Endothelial cell of umbilical vein (primary cell): ENCODE results near the gene CSF2. TPM values are rescaled to one million over a fixed set of nuclear protein-coding genes. Genes with fewer than 3 reads are reported as not detected.

Source experiments
- BruUV-seq: library from RNA; stranded (reverse); fragments of 400-500 nt; replicated peaks from 2 replicates; lab custom pipeline; 2021; lab: Mats Ljungman, UMichigan
- CTCF ChIA-PET: fragments of 300-600, 350-600 bp; sonication (Branson Sonifier 250); formaldehyde crosslinking; loops from one replicate; lab custom pipeline; 2021; ENCODE audit warnings: antibody characterized with exemption, inconsistent platforms; lab: Charles Lee
- POLR2A ChIA-PET: fragments of 300-600, 350-600 bp; sonication (Branson Sonifier 250); formaldehyde crosslinking; loops from one replicate; lab custom pipeline; 2021; ENCODE audit warnings: antibody characterized with exemption, inconsistent platforms; lab: Charles Lee
- DNase-seq: peaks from one replicate; pipeline ENCODE4 v3.0.0-alpha.2; 2011; ENCODE audit warnings: low read depth, low spot score
- FAIRE-seq: peaks from 2 replicates; lab custom pipeline; 2011; peaks lifted over from hg19 to GRCh38; lab: Jason Lieb, UNC
- H2AFZ ChIP-seq: 2 replicates; pipeline ENCODE4 v1.6.0; 2012; ENCODE audit warnings: low read depth, low read length, control low read depth, inconsistent platforms
- H3K27ac ChIP-seq: 2 replicates; pipeline ENCODE4 v1.5.1; 2011; ENCODE audit warnings: low read depth, mild to moderate bottlenecking, control low read depth, low read length, moderate library complexity; ENCODE audit not compliant: insufficient read depth
- H3K27me3 ChIP-seq, 2 experiments: 2 replicates each; pipeline versions ENCODE4 v1.6.0 to v1.6.1; 2011; ENCODE audit warnings: low read length in 2 of 2, mixed read lengths in 1 of 2; ENCODE audit not compliant: control insufficient read depth in 2 of 2, insufficient read depth in 2 of 2
- H3K36me3 ChIP-seq, 2 experiments: 2 replicates in 1 of 2; 3 replicates in 1 of 2; pipeline ENCODE4 v1.5.1; 2011; ENCODE audit warnings: low read length in 2 of 2, mild to moderate bottlenecking in 1 of 2, moderate library complexity in 1 of 2; ENCODE audit not compliant: control insufficient read depth in 2 of 2, insufficient read depth in 2 of 2; ENCODE audit errors: extremely low read depth in 1 of 2
- H3K4me1 ChIP-seq: 3 replicates; pipeline ENCODE4 v1.5.1; 2011; ENCODE audit warnings: mild to moderate bottlenecking, low read length; ENCODE audit not compliant: control insufficient read depth, insufficient read depth; ENCODE audit errors: extremely low read depth
- H3K4me2 ChIP-seq: 2 replicates; pipeline ENCODE4 v1.6.1; 2011; ENCODE audit warnings: low read length, control low read depth, mixed read lengths; ENCODE audit not compliant: insufficient read depth
- H3K4me3 ChIP-seq, 3 experiments: fragments of 200-600 bp in 1 of 3; sonication (generic), shearing (Covaris generic) in 1 of 3; replicated peaks in 1 of 3; 2 replicates each; pipeline ENCODE4 v1.5.1; 2011 to 2016; ENCODE audit warnings: control low read depth in 3 of 3, low read length in 3 of 3, mild to moderate bottlenecking in 2 of 3, inconsistent platforms in 1 of 3, low read depth in 1 of 3, moderate library complexity in 1 of 3; ENCODE audit not compliant: insufficient read depth in 1 of 3
- H3K79me2 ChIP-seq: 2 replicates; pipeline ENCODE4 v1.6.0; 2012; ENCODE audit warnings: low read length, inconsistent platforms; ENCODE audit not compliant: control insufficient read depth, insufficient read depth
- H3K9ac ChIP-seq: replicated peaks from 2 replicates; pipeline ENCODE3; 2011; ENCODE audit warnings: low read length, control low read depth; ENCODE audit not compliant: insufficient read depth; ENCODE audit errors: extremely low read depth
- H3K9me1 ChIP-seq: replicated peaks from 3 replicates; pipeline ENCODE4 v1.6.0; 2011; ENCODE audit warnings: mild to moderate bottlenecking, low read length; ENCODE audit not compliant: control insufficient read depth, insufficient read depth; ENCODE audit errors: extremely low read depth
- H3K9me3 ChIP-seq: replicated peaks from 2 replicates; pipeline ENCODE4 v1.5.1; 2012; ENCODE audit warnings: low read length, inconsistent platforms; ENCODE audit not compliant: control insufficient read depth, insufficient read depth
- H4K20me1 ChIP-seq: replicated peaks from 2 replicates; pipeline ENCODE3; 2011; ENCODE audit warnings: mild to moderate bottlenecking, low read length; ENCODE audit not compliant: control insufficient read depth, insufficient read depth; ENCODE audit errors: extremely low read depth
- EZH2 ChIP-seq: IDR thresholded peaks from 2 replicates; pipeline ENCODE4 v1.6.1; 2012; ENCODE audit warnings: borderline replicate concordance, low read depth, mild to moderate bottlenecking, moderate library complexity, low read length, inconsistent platforms; ENCODE audit not compliant: severe bottlenecking
- FOS ChIP-seq: IDR thresholded peaks from 2 replicates; pipeline ENCODE4 v1.6.1; 2011; ENCODE audit warnings: mild to moderate bottlenecking, low read length, moderate library complexity, borderline replicate concordance; ENCODE audit not compliant: insufficient read depth
- GATA2 ChIP-seq: IDR thresholded peaks from 2 replicates; pipeline ENCODE4 v1.7.0; 2011; ENCODE audit warnings: low read depth, mild to moderate bottlenecking, moderate library complexity, mixed read lengths, low read length; ENCODE audit not compliant: insufficient read length, insufficient read depth
- JUN ChIP-seq: IDR thresholded peaks from 2 replicates; pipeline ENCODE4 v1.6.1; 2011; ENCODE audit warnings: borderline replicate concordance, low read depth; ENCODE audit not compliant: insufficient read length, insufficient read depth
- MAX ChIP-seq: IDR thresholded peaks from 2 replicates; pipeline ENCODE4 v1.6.1; 2011; ENCODE audit not compliant: insufficient read depth, insufficient read length
- MYC ChIP-seq: IDR thresholded peaks from one replicate; pipeline ENCODE4 v1.6.1; 2011; ENCODE audit warnings: mild to moderate bottlenecking, low read depth, low read length
- POLR2A ChIP-seq: IDR thresholded peaks from 2 replicates; pipeline ENCODE4 v1.6.1; 2012; ENCODE audit warnings: low read depth, mild to moderate bottlenecking, control low read depth, low read length
- POLR2AphosphoS5 ChIP-seq: IDR thresholded peaks from 2 replicates; pipeline ENCODE4 v1.6.1; 2012; ENCODE audit warnings: low read depth, mild to moderate bottlenecking, control low read depth, low read length, moderate library complexity; ENCODE audit not compliant: insufficient read depth
- dilution Hi-C: fragments of 300-500 bp; cut with MboI; formaldehyde crosslinking; loops from one replicate; pipeline ENCODE4 v1.15.0; 2019; ENCODE audit warnings: low sequenced_read_pairs; ENCODE audit not compliant: extremely low pct_ligation_motif_present
- intact Hi-C: fragments of 100-400 bp; cut with micrococcal nuclease; formaldehyde crosslinking; loops from one replicate; pipeline ENCODE4 v1.10.0; 2022
- polyA plus RNA-seq, 4 experiments: library from polyadenylated mRNA; depleted of rRNA in 3 of 4; stranded (reverse) in 3 of 4; unstranded in 1 of 4; fragments of >200 nt; gene quantifications; 2 replicates each; pipeline versions ENCODE4 v1.2.1 to v1.2.3, GENCODE V29; 2011 to 2012; ENCODE audit warnings: missing spikeins in 1 of 4
- total RNA-seq: library from RNA; stranded (reverse); gene quantifications from 2 replicates; pipeline ENCODE4 v1.2.3, GENCODE V29; 2021
- TF ChIP-seq, protein P1 (sequence below), 2 donors: IDR thresholded peaks; 1 replicate in 1 of 2; 2 replicates in 1 of 2; pipeline ENCODE4 v1.5.1; 2011; ENCODE audit warnings: low read length in 2 of 2, mild to moderate bottlenecking in 2 of 2, moderate library complexity in 2 of 2, control low read depth in 1 of 2, inconsistent platforms in 1 of 2, low read depth in 1 of 2; ENCODE audit not compliant: insufficient read depth in 1 of 2; ENCODE audit errors: extremely low read depth in 1 of 2

Gene CSF2
- total and polyA plus RNA-seq, 2 donors (not counting 3 experiments of a cell fraction or from before 2014, with no cell fraction given), result not detected

DNA sequence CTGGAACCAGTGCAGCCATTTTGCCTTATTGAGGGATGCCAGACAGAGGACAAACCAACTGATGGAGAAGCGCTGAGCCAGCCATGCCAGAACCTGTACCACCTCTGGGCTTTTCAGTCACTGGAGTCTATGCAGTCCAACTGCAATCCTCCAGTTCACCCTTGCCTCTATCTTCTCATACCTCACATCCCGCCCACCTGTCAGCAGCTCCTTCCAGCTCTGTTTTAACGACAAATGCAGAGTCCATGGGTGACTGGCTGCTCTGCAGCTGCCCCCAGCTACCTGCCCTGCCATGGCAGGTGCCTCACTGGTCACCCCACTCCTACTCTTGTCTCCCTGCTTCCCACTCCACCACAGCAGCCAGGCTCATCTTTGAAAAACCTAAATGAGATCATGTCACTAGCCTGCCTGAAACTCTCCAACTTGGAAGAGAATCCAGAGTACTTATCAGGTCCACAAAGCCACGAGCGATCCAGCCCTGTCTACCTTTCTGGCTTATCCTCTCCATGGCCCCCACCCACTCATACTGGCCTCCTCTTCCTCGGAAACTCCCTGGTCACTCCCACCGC, 48.1 kb upstream of the CSF2 start:
- Histone ChIP-seq H3K9me1 (no peaks in the 10 kb centered on the region), H3K9me3 (no peaks in the 10 kb centered on the region), H3K4me3 (no peak overlapping the region), H4K20me1 (no peaks in the 10 kb centered on the region), H3K4me2 (no peak overlapping the region), H3K27me3 (peaks cover 6% of the 10 kb centered on the region in 2 experiments), H2AFZ (no peak overlapping the region), H3K4me1 (no peaks in the 10 kb centered on the region), H3K36me3 (no peaks in the 10 kb centered on the region), H3K27ac (no peak overlapping the region), H3K79me2 (no peaks in the 10 kb centered on the region), H3K9ac (no peak overlapping the region)
- CTCF ChIA-PET, result interaction anchor here (1.1 kb wide), 1 partner anchor 12 kb away, joined by 3 read pairs; no protein-coding TSS in a partner anchor
- FAIRE-seq, result no peak
- BruUV-seq, result no TSS peak
- dilution Hi-C loops (no loop called here), intact Hi-C loops (no loop called here)
- DNase-seq, result no peak
- no peak for TF ChIP-seq GATA2
- TF ChIP-seq MAX, result no peak
- no peak for TF ChIP-seq EZH2
- POLR2A ChIA-PET, result no interaction called here

GRCh38 chr5:132026516-132027008, 47.0 kb upstream of the CSF2 start:
- DNase-seq, result no peak

More at GRCh38 chr5:132026516-132027008, 47.0 kb upstream of the CSF2 start:
- ChIA-PET CTCF (no interaction called here), POLR2A (no interaction called here)
- intact Hi-C loops (no loop called here), dilution Hi-C loops (no loop called here)
- no peaks in the 10 kb centered on the region for H3K9me1 ChIP-seq
- H3K4me2 ChIP-seq, result no peak overlapping the region
- H2AFZ ChIP-seq, result no peak overlapping the region
- no peak for TF ChIP-seq POLR2AphosphoS5
- no peak for TF ChIP-seq GATA2
- no peak for TF ChIP-seq POLR2A
- TF ChIP-seq, protein P1, sequence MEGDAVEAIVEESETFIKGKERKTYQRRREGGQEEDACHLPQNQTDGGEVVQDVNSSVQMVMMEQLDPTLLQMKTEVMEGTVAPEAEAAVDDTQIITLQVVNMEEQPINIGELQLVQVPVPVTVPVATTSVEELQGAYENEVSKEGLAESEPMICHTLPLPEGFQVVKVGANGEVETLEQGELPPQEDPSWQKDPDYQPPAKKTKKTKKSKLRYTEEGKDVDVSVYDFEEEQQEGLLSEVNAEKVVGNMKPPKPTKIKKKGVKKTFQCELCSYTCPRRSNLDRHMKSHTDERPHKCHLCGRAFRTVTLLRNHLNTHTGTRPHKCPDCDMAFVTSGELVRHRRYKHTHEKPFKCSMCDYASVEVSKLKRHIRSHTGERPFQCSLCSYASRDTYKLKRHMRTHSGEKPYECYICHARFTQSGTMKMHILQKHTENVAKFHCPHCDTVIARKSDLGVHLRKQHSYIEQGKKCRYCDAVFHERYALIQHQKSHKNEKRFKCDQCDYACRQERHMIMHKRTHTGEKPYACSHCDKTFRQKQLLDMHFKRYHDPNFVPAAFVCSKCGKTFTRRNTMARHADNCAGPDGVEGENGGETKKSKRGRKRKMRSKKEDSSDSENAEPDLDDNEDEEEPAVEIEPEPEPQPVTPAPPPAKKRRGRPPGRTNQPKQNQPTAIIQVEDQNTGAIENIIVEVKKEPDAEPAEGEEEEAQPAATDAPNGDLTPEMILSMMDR (IDR thresholded peaks at IDR 0.05; ENCODE audit: extremely low read depth in 1 of 2, insufficient read depth in 1 of 2, low read depth in 1 of 2, low read length in 2 of 2), result no peak
- TF ChIP-seq JUN, result no peak
- no peak for TF ChIP-seq FOS
- no peak for TF ChIP-seq MAX
- no peak for TF ChIP-seq MYC
- no peak for TF ChIP-seq EZH2
- no peaks in the 10 kb centered on the region for H4K20me1 ChIP-seq
- no peak overlapping the region for H3K4me3 ChIP-seq
- no peaks in the 10 kb centered on the region for H3K79me2 ChIP-seq
- BruUV-seq, result no TSS peak
- no peak overlapping the region for H3K27ac ChIP-seq
- no peaks in the 10 kb centered on the region for H3K36me3 ChIP-seq
- H3K9me3 ChIP-seq, result no peaks in the 10 kb centered on the region
- H3K9ac ChIP-seq, result no peak overlapping the region
- peaks cover 3 to 7% of the 10 kb centered on the region in 2 experiments for H3K27me3 ChIP-seq
- FAIRE-seq, result no peak
- H3K4me1 ChIP-seq, result no peaks in the 10 kb centered on the region
